Measurements from ENCODE around the gene GFRA4.
A peak's percentile ranks its signal among the peaks of the same experiment; 100 is the strongest.

Gene GFRA4

DNA sequence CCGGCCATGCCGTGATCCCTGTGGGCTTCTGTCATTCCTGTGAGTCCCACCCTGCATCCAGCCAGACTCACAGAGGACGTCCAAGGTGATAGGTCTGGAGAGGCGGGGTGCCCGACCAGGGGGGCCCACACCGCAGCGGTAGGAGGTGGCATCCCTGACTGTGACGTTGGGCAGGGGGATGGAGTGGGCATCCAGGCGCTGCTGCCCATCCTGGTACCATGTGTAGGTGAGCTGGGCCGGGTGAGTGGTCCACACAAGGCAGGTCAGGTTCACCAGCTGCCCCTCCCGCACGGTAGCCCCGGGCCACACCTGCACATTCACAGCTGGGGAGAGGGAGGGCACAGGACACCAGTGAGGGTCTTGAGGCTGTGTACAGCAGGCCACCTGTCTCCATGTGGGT is 30.2 kb upstream of the GFRA4 start:
- DNase-seq: no peak

DNA sequence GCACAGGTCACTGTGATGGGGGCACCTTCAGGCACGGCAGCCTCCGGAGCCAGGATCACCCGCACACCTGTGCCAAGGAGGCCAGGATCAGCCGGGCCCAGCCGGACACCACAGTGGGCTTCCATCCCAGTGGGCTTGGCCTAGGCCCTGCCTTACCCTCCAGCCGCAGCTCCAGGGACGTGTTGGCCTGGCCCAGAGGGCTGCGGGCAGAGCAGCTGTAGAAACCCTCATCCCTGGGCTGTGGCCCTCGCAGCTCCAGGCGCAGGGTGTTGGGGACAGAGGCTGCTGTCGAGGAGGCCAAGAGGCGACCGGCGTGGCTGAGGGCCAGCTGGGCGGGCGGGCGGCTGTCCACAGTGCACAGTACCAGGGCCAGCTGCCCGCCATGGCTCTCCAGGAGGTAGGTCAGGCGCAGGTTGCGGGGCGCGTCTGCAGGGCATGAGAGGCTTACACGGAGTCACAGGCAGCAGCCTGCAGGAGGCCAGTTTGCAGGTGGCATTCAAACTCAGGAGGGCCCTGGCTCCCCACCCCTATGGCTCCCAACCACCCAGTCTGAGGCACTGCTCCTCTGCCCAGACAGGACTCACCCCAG is 29.6 kb upstream of the GFRA4 start:
- DNase-seq: no peak

DNA sequence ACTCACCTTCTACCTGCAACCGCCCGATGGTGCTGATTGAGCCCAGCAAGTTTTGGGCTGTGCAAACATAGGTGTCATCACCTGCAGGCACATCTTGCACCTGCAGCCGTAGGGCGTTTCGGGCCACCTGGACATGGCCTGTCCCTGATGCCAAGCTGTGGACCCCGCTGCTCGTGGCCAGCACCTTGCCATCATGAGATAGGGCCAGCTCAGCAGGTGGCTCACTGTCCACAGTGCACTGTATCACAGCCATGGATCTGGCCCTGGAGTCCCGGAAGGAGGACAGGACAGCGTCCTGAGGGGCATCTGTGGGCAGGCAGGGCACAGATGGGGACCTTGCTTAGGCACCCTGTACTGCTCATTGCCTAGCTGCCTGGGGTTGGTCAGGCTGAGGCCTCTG is 28.7 kb upstream of the GFRA4 start:
- no peak for DNase-seq

DNA sequence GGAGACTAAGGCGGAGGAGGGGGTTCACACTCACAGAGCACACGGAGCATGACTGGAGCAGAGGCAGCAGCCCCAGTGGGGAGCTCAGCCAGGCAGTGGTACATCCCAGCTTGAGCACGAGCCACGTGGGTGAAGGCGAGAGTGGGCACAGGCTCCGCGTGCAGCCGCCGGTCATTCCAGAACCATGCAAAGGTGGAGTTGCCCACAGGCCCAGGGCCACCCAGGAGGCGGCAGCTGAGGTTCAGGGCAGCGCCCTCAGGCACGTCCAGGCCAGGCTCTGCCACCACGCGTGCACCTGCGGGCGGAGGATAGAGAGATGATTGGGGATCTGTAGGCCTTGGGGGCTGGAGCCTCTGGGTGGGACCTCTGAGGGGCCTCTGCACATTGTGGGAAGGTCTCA is 28.1 kb upstream of the GFRA4 start:
- no peak for DNase-seq

DNA sequence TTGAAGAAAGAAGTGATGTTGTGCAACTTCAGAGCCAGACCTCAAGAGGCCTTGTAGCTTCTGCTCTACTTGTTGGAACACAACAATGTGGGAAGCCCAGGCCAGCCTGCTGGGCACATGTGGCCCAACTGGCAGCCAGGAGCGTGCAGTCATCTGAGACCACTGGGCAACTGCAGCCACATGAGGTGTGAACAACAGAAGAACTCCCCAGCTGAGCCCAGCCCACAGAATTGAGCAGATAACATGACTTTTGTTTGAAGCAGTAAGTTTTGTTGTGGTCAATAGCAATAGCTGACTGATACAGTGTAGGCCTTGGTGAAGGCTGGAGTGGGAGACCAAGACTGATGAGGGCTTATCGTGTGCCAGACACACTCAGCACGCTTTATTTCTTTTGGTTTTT is 27.2 kb upstream of the GFRA4 start:
- no peak for DNase-seq

DNA sequence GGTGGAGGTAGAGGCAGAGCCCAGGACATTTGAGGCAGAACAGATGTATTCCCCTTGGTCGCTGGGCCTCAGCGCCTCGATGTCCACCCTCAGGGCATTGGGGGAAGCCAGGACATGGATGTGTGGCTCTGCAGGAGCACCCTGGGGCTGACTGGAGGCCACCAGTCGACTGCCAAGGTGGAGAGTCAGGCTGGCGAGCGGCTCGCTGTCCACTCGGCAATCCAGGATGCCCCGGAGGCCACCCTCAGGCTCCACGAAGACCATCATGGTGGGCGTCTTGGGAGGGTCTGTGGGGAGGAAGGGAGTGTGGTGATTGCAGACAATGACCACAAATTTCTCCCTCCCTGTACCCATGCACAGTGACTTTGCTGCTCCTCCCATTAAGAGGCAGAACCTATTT is 26.8 kb upstream of the GFRA4 start:
- no peak for DNase-seq

DNA sequence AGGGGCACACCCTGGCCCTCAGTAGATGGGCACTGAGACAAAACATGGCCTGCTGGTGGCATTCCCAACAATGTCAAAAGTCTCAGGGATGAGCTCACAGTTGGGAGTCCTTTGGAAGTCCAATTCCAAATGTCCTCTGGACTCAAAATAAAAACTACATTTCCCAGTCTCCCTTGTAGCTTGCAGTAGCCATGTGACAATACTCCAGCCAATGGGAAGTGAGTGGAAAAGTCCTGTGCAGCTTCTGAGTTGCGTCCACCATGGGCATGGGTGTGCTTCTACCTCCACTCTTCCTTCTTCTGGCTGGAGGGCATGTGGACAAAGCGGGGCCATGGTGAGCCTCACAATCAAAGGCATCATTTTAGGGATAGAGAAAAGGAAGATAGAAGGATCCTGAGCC is 24.5 kb upstream of the GFRA4 start:
- peak; percentile 30 for DNase-seq

DNA sequence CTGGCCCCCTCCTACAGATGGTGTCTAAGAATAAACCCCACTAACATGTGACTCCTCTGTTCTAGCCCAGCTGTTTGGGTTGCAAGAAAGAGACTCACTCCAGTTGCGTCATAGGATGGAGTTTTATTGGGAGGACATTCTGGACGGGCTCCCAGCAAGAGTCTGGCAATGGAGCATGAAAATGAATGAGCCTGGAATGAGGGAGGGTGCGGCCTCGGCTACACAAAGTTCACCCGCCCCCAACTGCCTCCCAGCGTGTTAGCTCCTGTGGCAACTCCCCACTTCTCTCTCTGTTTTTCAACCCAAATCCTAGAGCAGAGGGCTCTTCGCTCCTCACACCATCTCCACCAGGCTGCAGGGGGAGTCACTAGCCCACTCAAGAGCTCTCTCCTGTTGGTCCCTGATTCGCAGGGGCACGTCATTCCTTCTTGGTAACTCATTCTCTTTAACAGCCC is 23.7 kb upstream of the GFRA4 start:
- peak; percentile 73 for DNase-seq

DNA sequence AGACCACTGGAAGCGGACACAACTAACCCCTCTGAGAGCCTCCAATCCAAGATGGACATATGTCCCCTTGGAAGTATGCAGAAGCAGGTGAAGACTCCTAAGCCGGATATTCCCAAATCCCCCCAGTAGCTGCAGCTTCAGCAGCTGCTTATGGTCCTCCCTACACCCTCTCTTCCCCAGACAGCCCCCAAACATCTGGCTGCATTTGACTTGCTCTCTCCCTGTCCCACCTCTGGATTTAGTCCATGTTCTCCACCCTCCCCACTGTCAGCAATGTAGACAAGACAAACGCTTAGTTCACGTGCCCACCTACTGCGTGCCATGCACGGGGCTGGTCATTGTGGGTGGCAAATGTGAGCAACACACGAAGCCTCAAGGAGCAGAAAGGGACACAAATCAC is 23.2 kb upstream of the GFRA4 start:
- no peak for DNase-seq

DNA sequence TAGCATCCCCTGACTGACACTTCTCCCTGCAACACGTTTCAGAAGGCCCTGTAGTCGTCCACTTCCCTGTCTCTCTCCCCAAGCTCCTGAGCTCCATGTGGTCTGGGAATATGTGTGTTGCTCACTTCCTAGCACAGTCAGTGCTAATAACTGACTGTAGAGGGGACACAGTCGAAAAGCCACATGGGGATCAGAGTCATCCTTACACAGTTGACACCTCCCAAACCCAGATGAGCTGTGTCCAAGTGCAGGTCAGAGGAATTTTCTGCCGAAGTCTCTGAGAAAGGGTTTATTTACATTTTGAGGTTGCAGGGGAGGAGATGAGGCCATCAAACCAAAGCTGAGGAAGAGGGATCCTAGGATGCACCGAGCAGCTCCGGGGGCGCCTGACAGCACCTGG is 22.1 kb upstream of the GFRA4 start:
- DNase-seq: no peak

DNA sequence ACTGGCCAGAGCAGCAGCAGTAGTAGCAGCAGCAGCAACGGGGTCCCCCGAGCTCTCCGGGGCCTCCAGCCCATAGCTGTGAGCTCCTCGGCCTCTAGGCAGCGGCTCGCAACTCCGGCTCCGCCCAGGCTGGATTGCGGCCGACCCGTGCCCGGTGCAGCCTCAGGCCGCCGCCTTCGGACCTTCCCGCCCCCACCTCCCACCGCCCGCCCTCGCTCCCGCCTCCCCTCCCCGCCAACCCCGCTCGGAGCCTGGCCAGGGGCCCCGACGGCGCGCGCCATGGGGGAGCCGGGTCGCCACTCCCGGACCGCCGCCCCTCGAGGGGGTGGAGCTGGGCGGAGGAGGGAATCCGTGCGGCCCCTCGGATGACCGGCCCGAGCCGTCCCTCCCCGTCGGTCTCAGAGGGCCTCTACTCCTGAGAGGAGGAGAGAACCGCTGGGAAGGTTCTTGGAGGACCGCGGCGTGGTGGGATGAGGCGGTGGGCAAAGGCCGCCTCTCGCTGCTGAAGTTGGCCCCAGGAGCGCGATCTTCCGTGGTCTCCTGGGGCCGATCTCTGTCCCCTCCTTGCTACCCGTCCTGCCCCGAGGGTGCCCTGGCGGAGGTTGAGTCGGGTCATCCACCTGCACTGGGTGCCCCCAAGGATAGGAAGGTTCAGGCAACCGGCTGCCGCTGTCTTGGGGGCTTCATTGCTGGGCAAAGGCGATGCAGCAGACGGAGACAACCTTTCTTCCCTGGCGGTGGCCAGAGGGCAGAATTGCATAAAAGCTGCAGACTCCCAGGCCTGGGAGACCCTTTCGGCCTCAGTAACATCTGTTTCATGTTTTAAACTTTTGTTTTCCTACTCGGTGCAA is 19.0 kb upstream of the GFRA4 start, which contains the start of gene ADAM33:
TSS of gene ADAM33 (minus strand) at position 80 of the 851 bp plus-strand sequence. CDS start at position 74, 6 bp downstream.
- no peak for DNase-seq

DNA sequence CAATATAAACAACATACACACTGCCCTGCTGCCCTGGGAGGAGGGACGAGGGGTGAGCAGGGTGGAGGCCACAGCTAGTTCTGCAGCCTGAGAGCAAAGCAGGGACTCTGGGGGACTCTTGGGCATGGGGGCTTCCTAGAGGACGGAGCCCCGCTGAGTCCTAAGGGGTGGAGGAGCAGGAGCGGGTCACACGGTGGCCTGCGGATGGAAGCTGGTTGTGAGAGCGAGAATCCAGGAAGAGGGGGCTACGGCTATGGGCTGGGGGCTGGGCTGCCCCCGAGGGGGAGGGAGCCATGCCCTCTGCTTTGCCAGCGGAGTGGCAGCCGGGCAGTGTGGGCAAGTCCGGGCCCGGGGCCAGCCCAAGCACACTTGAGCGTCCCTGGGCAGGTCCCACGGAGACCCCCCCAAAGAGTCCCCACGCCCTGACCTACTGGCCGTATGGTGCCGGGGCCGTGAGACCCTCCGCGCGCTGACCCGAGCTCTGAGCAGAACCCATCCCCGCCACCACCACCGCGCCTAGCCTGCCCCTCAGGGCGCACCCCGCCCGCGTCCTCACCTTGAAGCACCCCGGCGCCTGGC is 18.2 kb upstream of the GFRA4 start:
- DNase-seq: no peak

DNA sequence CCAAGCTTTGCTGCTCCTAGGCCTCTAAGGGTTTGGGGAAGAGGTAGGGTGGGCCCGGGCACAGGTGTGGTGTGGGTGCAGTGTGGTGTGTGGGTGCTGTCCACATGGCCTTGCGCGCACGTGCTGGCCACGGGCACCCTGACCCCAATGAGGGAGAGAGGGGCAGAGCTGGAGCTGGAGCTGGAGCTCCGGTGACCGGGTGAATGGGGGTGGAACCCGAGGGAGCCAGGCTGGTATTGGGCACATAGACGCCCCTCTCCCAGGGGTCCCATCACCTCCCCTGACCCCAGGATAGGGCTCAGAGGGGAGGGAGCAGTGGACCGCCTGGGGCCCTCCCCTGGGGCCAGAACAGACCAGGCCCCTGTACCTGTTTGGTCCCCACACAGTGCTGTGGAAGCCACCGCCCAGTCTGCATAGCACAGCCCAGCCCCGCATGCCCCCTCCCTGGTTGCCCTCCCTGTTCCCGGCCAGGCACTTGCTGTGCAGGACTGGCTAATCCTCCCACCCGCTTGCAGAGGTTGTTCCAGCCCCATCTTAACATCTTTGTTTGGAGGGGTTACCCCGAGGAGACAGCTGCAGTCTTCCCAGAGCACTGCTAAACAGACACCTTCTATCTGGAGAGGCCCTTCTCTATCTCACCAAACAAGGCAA is 17.6 kb upstream of the GFRA4 start:
- DNase-seq: no peak

DNA sequence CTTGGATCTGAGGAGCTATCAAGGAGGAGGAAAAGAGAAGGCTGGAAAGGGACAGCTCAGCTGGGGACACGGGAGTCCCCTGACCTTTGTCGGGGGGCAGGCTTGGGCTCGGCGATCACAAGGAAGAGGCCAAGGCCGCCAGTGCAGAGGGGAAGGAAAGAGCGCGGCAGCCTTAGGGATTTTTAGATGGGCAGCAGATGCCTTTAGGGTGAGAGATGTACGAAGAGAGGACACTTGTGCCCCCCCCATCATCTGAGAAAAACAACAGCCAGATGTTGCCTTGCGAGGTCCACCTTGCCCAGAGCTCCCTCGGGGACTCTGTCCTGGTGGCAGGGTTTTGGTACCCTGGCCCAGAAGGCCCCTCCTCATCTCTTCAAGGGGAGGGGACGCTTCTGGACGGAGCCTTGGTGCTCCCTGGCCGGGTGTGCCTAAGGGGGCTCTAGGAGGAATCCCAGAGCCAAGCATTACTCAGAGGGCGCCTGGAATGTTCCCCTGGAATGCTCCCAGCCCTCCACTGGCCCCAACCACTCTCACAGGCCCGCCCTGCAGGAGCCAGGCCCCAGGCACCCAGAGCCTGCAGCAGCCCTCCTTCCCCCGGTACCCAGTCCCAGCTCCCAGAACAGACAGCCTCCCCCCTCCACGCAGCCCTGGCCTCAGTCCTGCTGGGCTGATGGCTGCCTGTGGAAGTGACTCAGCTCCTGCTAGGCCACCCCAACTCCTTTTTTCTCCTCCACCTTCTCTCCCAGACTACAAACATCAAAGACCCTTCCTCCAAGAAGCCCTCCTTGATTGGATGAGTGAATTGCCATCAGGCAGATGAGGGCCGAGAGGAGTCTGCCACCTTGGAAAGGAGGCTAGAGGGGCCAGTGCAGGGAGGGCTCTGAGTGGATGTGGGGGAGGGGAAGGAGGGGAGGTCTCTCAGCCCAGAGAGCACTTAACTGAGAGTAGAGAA is 16.8 kb upstream of the GFRA4 start:
- no peak for DNase-seq

DNA sequence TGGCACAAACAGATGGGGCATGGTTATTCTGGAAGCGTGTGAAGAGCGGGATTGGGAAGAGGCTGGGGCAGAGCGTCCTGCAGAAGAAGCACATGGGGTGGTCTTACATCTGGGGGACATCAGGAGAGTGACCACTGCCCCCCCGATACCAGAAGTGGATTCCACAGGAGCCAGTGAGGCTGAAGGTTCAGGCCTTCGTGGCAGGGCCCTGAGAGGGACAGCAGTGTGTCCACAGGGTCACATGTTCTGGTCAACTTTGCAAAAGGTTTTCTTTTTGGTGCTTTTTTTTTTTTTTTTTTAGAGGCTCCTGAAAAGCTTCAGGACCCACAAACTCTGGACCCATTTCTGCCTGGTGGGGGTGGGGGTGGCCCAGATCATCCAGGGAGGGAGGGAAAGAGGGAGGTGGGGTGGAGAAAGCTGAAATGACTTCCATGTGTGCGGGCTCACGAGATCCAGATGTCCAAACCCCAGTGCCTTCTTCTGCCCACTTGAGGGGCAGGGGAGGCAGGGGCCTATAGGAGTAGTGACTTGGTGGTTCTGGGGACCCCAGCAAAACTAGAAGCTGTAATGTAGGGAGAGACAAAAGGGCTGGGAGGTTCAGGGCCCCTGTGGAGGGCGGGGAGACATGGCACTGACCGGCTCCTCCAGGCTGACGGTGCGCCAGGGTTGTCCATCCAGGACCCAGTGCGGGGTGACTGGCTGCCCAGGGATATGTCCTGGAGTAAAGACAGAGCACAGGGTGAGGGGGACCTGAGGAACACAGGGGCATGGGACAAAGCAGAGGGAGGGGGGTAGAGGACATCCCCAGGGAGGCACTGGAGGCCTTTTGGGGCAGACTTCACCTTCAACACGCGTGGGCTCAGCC is 15.9 kb upstream of the GFRA4 start:
- DNase-seq: no peak

DNA sequence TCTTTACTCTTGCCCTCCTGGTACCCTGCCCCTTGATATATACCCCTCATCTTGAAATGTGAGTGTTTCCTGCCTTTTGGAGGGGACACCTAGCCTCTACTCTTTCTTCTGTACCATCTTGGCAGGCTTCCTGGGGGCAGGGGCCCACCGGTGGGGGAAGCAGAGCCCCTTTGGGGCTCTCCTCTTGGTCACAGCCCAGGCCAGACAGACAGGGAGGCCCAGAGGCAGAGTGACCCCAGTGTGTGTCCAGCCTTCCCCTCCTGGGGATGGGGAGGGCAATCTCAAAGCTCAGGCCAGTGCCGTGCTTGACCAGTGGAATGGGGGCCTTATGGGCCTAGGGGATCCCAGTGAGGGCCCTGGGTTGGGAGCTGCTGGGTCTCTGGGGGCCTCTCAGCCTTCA is 15.0 kb upstream of the GFRA4 start:
- DNase-seq: no peak

DNA sequence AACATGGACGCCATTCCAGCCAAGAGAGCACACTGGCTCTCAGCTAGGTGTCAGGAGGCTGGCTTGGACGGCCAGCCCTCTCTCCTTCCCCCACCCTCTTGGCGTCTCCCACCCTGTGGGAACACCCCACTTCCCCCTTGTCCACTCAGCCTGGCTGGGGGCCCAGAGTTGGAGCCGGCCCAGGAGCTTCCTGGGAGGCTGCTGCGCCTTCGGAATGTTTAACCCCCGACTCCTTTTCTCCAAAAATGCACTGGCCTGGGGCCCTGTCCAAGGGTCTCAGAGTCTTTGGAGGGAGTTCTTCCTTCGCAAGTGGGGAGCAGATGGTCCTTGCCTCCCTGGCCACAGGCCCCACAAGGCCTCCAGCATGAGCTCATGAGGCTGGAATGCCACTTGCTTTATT is 14.5 kb upstream of the GFRA4 start:
- peak; percentile 39 for DNase-seq

DNA sequence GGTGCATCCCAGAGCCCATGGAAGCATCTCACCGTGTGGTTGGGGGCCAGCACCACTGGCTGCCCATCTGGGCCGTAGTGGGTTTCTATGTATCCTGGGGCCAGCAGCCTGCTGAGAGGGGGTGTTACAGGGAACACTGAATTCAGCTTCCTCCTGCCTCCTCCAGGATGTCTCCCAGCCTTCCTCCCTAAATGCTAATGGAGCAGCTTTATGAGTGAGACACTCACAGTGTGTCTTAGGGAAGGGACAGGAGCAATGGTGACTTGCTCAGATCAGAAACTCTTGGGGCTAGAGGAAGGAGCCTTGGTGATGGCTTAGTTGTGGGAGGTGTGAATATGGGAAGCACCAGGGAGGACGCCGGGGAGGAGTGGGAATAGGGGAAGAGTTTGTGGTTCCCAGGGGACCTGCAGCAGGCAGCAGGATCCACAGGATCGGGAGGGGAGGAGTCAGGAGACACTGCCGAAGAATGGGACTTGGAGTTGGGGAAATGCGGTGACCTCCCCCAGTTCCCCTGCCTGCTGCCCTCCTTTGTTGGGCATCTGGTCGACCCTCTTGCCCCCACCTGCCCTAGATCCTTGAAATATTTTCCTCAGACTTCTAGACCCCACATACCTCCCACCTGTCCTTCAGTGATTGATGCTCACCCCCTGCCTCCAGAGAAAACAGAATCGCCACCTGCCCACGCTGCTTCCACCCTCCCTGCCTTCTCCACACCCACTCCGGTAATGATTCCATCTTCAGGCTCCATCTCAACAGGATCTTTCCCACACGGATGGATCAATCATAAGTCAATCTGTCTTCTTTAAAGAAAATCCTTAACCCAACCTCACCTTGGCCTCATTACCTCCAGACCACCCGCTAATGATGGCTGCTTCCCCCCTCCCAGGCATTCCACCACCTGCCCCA is 12.0 kb upstream of the GFRA4 start:
- DNase-seq: no peak

DNA sequence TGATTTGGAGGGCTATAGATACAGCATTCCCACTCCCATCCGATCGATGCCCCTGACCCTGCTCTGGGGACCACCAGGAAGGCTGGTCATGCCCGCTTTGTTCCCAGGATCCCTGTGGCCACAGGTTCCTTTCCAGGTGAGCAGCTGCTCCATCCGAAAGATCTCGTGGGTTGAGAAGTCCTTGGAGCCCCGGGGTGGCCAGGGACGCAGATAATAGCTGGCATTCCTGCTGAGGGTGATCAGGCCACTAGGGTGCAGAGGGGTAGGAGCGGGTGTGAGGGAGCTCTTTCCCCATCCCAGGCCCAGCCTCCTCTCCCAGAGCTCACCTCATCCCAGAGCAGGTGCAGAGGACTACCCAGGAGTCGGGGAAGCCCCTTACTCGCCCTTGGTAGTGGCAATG is 11.2 kb upstream of the GFRA4 start:
- DNase-seq: no peak
